Measurements from ENCODE around the gene ZFP69. TPM values are rescaled to one million over a fixed set of nuclear protein-coding genes. Genes with fewer than 3 reads are reported as not detected.

The ZFP69 gene
- total RNA-seq, 1 experiment from 2014 or later: not detected

Other genes starting within 250 kb of the ZFP69 start
- gene TMCO2, start 229.4 kb upstream of the ZFP69 start, total RNA-seq (2021; ENCODE audit: unreplicated experiment): not detected
- 39.6 TPM for gene ZMPSTE24, start 219.1 kb upstream of the ZFP69 start, total RNA-seq (2021; ENCODE audit: unreplicated experiment)
- 2.4 TPM for gene COL9A2, start 160.0 kb upstream of the ZFP69 start, total RNA-seq (2021; ENCODE audit: unreplicated experiment)
- 16.4 TPM for gene SMAP2, start 103.6 kb upstream of the ZFP69 start, total RNA-seq (2021; ENCODE audit: unreplicated experiment)
- 0.27 TPM for gene ZFP69B, start 26.8 kb upstream of the ZFP69 start, total RNA-seq (2021; ENCODE audit: unreplicated experiment)
- 0.57 TPM for gene EXO5, start 31.5 kb downstream of the ZFP69 start, total RNA-seq (2021; ENCODE audit: unreplicated experiment)
- 5.3 TPM for gene ZNF684, start 54.3 kb downstream of the ZFP69 start, total RNA-seq (2021; ENCODE audit: unreplicated experiment)
- gene RIMS3, start 188.4 kb downstream of the ZFP69 start, total RNA-seq (2021; ENCODE audit: unreplicated experiment): 9.0 TPM
- gene NFYC, start 214.4 kb downstream of the ZFP69 start, total RNA-seq (2021; ENCODE audit: unreplicated experiment): 63.3 TPM